IMR-90 (cell line): ENCODE results near the gene MOB3B. TPM values are rescaled to one million over a fixed set of nuclear protein-coding genes. Genes with fewer than 3 reads are reported as not detected.

Experiments used
- ATAC-seq: fragments of 200-7000 bp; cut with Tn5 transposase; 2 replicates; pipeline ENCODE4 v1.9.1; 2020; ENCODE audit warnings: low read depth, mild to moderate bottlenecking, moderate library complexity
- BruUV-seq: library from RNA; stranded (reverse); fragments of 400-500 nt; replicated peaks from 2 replicates; lab custom pipeline; 2021; lab: Mats Ljungman, UMichigan
- CTCF ChIA-PET: fragments of 300-600 bp; formaldehyde crosslinking; extraction: SDS; loops from one replicate; lab custom pipeline; 2021; ENCODE audit warnings: antibody characterized with exemption; lab: Yijun Ruan, JAX
- POLR2A ChIA-PET: fragments of 300-600 bp; sonication (Branson Sonifier 250); formaldehyde crosslinking; loops from one replicate; lab custom pipeline; 2022; ENCODE audit warnings: antibody characterized with exemption; ENCODE audit not compliant: unreplicated experiment; lab: Charles Lee
- DNase-seq: peaks from one replicate; pipeline ENCODE4 v3.0.0; 2013
- H2AFZ ChIP-seq: replicated peaks from 2 replicates; pipeline ENCODE3; 2013; ENCODE audit warnings: low read length, mild to moderate bottlenecking; ENCODE audit not compliant: poor library complexity
- H2AK5ac ChIP-seq: 2 replicates; pipeline ENCODE4 v1.6.1; 2013; ENCODE audit warnings: low read depth, low read length, inconsistent platforms
- H2AK9ac ChIP-seq: replicated peaks from 2 replicates; pipeline ENCODE3; 2013; ENCODE audit warnings: mild to moderate bottlenecking, low read depth, low read length, moderate library complexity; ENCODE audit not compliant: poor library complexity
- H2BK120ac ChIP-seq: 2 replicates; pipeline ENCODE4 v1.6.1; 2013; ENCODE audit warnings: low read depth, low read length, inconsistent platforms
- H2BK15ac ChIP-seq: 3 replicates; pipeline ENCODE4 v1.6.1; 2013; ENCODE audit warnings: low read depth, low read length, inconsistent platforms
- H2BK20ac ChIP-seq: 2 replicates; pipeline ENCODE4 v1.6.1; 2013; ENCODE audit warnings: low read depth, mild to moderate bottlenecking, inconsistent platforms, low read length, moderate library complexity
- H2BK5ac ChIP-seq: 2 replicates; pipeline ENCODE4 v1.6.1; 2013; ENCODE audit warnings: mild to moderate bottlenecking, low read depth, low read length, inconsistent platforms; ENCODE audit not compliant: poor library complexity, severe bottlenecking
- H3K14ac ChIP-seq: replicated peaks from 2 replicates; pipeline ENCODE4 v1.6.1; 2013; ENCODE audit warnings: low read depth, low read length, inconsistent platforms
- H3K18ac ChIP-seq: 2 replicates; pipeline ENCODE4 v1.6.1; 2013; ENCODE audit warnings: low read depth, low read length, control low read depth
- H3K23ac ChIP-seq: 2 replicates; pipeline ENCODE4 v1.6.1; 2013; ENCODE audit warnings: low read depth, low read length, inconsistent platforms
- H3K27ac ChIP-seq: 2 replicates; pipeline ENCODE4 v1.5.1; 2013; ENCODE audit warnings: mild to moderate bottlenecking, control low read depth, low read length; ENCODE audit not compliant: insufficient read depth
- H3K27me3 ChIP-seq: 2 replicates; pipeline ENCODE4 v1.6.1; 2013; ENCODE audit warnings: low read length; ENCODE audit not compliant: control insufficient read depth, insufficient read depth
- H3K36me3 ChIP-seq: 2 replicates; pipeline ENCODE4 v1.6.1; 2013; ENCODE audit warnings: low read length, mixed read lengths; ENCODE audit not compliant: control insufficient read depth, insufficient read depth
- H3K4ac ChIP-seq: 2 replicates; pipeline ENCODE4 v1.6.1; 2013; ENCODE audit warnings: low read depth, low read length, inconsistent platforms
- H3K4me1 ChIP-seq: 2 replicates; pipeline ENCODE4 v1.6.1; 2013; ENCODE audit warnings: low read length, mixed read lengths; ENCODE audit not compliant: control insufficient read depth, insufficient read depth
- H3K4me2 ChIP-seq: 2 replicates; pipeline ENCODE4 v1.6.1; 2013; ENCODE audit warnings: low read depth, mild to moderate bottlenecking, control low read depth, low read length, moderate library complexity
- H3K4me3 ChIP-seq: 2 replicates; pipeline ENCODE4 v1.5.1; 2013; ENCODE audit warnings: low read depth, mild to moderate bottlenecking, control low read depth, low read length, moderate library complexity; ENCODE audit not compliant: insufficient read depth
- H3K56ac ChIP-seq: 2 replicates; pipeline ENCODE4 v1.6.1; 2013; ENCODE audit warnings: low read length, inconsistent platforms; ENCODE audit not compliant: insufficient read depth; ENCODE audit errors: extremely low read depth
- H3K79me1 ChIP-seq, 2 experiments: 2 replicates each; pipeline ENCODE4 v1.6.1; 2013; ENCODE audit warnings: low read length in 2 of 2, inconsistent platforms in 1 of 2, low read depth in 1 of 2
- H3K9ac ChIP-seq: 2 replicates; pipeline ENCODE4 v1.6.1; 2013; ENCODE audit warnings: low read depth, low read length, control low read depth
- H3K9me1 ChIP-seq: 2 replicates; pipeline ENCODE4 v1.6.1; 2013; ENCODE audit warnings: low read length, inconsistent platforms; ENCODE audit not compliant: insufficient read depth
- H3K9me3 ChIP-seq: 2 replicates; pipeline ENCODE4 v1.6.1; 2013; ENCODE audit warnings: low read length; ENCODE audit not compliant: control insufficient read depth, insufficient read depth
- H4K20me1 ChIP-seq: 2 replicates; pipeline ENCODE4 v1.6.1; 2013; ENCODE audit warnings: low read length, inconsistent platforms; ENCODE audit not compliant: insufficient read depth
- H4K5ac ChIP-seq: 2 replicates; pipeline ENCODE4 v1.6.1; 2013; ENCODE audit warnings: mild to moderate bottlenecking, low read depth, low read length, control low read depth
- H4K8ac ChIP-seq, 2 experiments: 2 replicates each; pipeline ENCODE4 v1.6.1; 2013; ENCODE audit warnings: low read depth in 2 of 2, low read length in 2 of 2, control low read depth in 1 of 2, inconsistent platforms in 1 of 2
- H4K91ac ChIP-seq: 2 replicates; pipeline ENCODE4 v1.6.1; 2013; ENCODE audit warnings: low read depth, low read length, inconsistent platforms; ENCODE audit not compliant: insufficient read depth
- BHLHE40 ChIP-seq: fragments of 150-350 bp; IDR thresholded peaks from 2 replicates; pipeline ENCODE4 v1.6.1; 2016; ENCODE audit warnings: mild to moderate bottlenecking, low read depth, low read length
- CEBPB ChIP-seq: IDR thresholded peaks from 2 replicates; pipeline ENCODE4 v1.6.1; 2012; ENCODE audit warnings: low read depth, low read length, improper control_type of control experiment
- CHD1 ChIP-seq: IDR thresholded peaks from 2 replicates; pipeline ENCODE4 v1.6.1; 2012; ENCODE audit warnings: low read depth, low read length, improper control_type of control experiment
- CTCF ChIP-seq: conservative IDR thresholded peaks from 2 replicates; pipeline ENCODE4 v1.5.1; 2012; ENCODE audit warnings: mild to moderate bottlenecking, low read depth, low read length, improper control_type of control experiment
- MAZ ChIP-seq: IDR thresholded peaks from 2 replicates; pipeline ENCODE4 v1.6.1; 2012; ENCODE audit warnings: low read depth, mild to moderate bottlenecking, low read length, improper control_type of control experiment, moderate library complexity, borderline replicate concordance
- NFE2L2 ChIP-seq: fragments of 150-350 bp; IDR thresholded peaks from 2 replicates; pipeline ENCODE4 v1.6.1; 2016; ENCODE audit warnings: low read depth, mild to moderate bottlenecking, low read length
- POLR2A ChIP-seq: IDR thresholded peaks from 2 replicates; pipeline ENCODE4 v1.6.1; 2012; ENCODE audit warnings: mild to moderate bottlenecking, low read depth, low read length
- RCOR1 ChIP-seq: IDR thresholded peaks from 2 replicates; pipeline ENCODE4 v1.6.1; 2012; ENCODE audit warnings: mild to moderate bottlenecking, low read length, improper control_type of control experiment; ENCODE audit not compliant: insufficient replicate concordance
- RFX5 ChIP-seq: IDR thresholded peaks from 2 replicates; pipeline ENCODE4 v1.8.0; 2012; ENCODE audit warnings: low read depth, mild to moderate bottlenecking, low read length, moderate library complexity
- SMC3 ChIP-seq: fragments of 150-350 bp; IDR thresholded peaks from 2 replicates; pipeline ENCODE4 v1.6.1; 2016; ENCODE audit warnings: low read depth, mild to moderate bottlenecking, antibody characterized with exemption, low read length, moderate library complexity
- WGBS, 2 experiments: methylation state at CpG; one replicate each; pipeline versions ENCODE4 v1.1.5 to v1.1.7; 2013; ENCODE audit warnings: missing lambda C conversion rate in 2 of 2; ENCODE audit not compliant: insufficient read length in 1 of 2; ENCODE audit errors: extremely low coverage in 2 of 2; 5-methylcytosine and 5-hydroxymethylcytosine counted together
- dilution Hi-C: fragments of 300-500 bp; cut with HindIII; formaldehyde crosslinking; loops from one replicate; pipeline ENCODE4 v1.14.3; 2018; ENCODE audit warnings: low sequenced_read_pairs; ENCODE audit not compliant: unreplicated experiment
- in situ Hi-C: fragments of 300-500 bp; cut with MboI; formaldehyde crosslinking; loops from 3 replicates; pipeline ENCODE4 v1.14.3; 2019; ENCODE audit warnings: low sequenced_read_pairs, inconsistent platforms, mixed read lengths
- intact Hi-C: fragments of 100-400 bp; cut with micrococcal nuclease; formaldehyde crosslinking; loops from 2 replicates; pipeline ENCODE4 v1.10.0; 2022
- polyA plus RNA-seq, 3 experiments: library from polyadenylated mRNA; depleted of rRNA; stranded (reverse); fragments of >200 nt; gene quantifications; 2 replicates each; pipeline ENCODE4 v1.2.3, GENCODE V29; 2012; ENCODE audit warnings: low replicate concordance in 1 of 3
- total RNA-seq: library from RNA; depleted of rRNA; stranded (reverse); fragments of >200 nt; gene quantifications from 2 replicates; pipeline ENCODE4 v1.2.3, GENCODE V29; 2012
- TF ChIP-seq, protein P1 (sequence below): fragments of 150-350 bp; IDR thresholded peaks from 2 replicates; pipeline ENCODE4 v1.6.1; 2017; ENCODE audit warnings: mild to moderate bottlenecking, antibody characterized with exemption, low read length, low read depth
- TF ChIP-seq, protein P2 (sequence below): fragments of 150-350 bp; IDR thresholded peaks from 2 replicates; pipeline ENCODE4 v1.6.1; 2016; ENCODE audit warnings: low read depth, mild to moderate bottlenecking, low read length, moderate library complexity, borderline replicate concordance

Gene MOB3B
- total and polyA plus RNA-seq, 2 of the 4 experiments (the other 2 are of a cell fraction), result under 0.01 to 0.02 TPM

- no peak overlapping the region for H4K5ac ChIP-seq
- H2BK20ac ChIP-seq, result no peak overlapping the region
- no peak overlapping the region for H3K9ac ChIP-seq
- ATAC-seq, result no peak
- no peaks in the 10 kb centered on the region for H3K79me1 ChIP-seq
- H3K4me3 ChIP-seq, result no peak overlapping the region
- H2BK5ac ChIP-seq, result no peak overlapping the region
- no peaks in the 10 kb centered on the region for H3K27me3 ChIP-seq
- no peak overlapping the region for H3K4me2 ChIP-seq
- in situ Hi-C loops (no loop called here), dilution Hi-C loops (no loop called here), intact Hi-C loops (no loop called here)
- H2BK15ac ChIP-seq, result no peak overlapping the region
- H2BK120ac ChIP-seq, result no peak overlapping the region
- no peaks in the 10 kb centered on the region for H3K9me1 ChIP-seq
- no peak overlapping the region for H2AFZ ChIP-seq
- no peak overlapping the region for H3K18ac ChIP-seq
- TF ChIP-seq CEBPB (no peak), RCOR1 (no peak), CHD1 (no peak), MAZ (no peak), NFE2L2 (no peak), POLR2A (no peak), RFX5 (no peak), CTCF (no peak), BHLHE40 (no peak), SMC3 (no peak)
- TF ChIP-seq, protein P1, sequence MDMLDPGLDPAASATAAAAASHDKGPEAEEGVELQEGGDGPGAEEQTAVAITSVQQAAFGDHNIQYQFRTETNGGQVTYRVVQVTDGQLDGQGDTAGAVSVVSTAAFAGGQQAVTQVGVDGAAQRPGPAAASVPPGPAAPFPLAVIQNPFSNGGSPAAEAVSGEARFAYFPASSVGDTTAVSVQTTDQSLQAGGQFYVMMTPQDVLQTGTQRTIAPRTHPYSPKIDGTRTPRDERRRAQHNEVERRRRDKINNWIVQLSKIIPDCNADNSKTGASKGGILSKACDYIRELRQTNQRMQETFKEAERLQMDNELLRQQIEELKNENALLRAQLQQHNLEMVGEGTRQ, result no peak
- TF ChIP-seq, protein P2, sequence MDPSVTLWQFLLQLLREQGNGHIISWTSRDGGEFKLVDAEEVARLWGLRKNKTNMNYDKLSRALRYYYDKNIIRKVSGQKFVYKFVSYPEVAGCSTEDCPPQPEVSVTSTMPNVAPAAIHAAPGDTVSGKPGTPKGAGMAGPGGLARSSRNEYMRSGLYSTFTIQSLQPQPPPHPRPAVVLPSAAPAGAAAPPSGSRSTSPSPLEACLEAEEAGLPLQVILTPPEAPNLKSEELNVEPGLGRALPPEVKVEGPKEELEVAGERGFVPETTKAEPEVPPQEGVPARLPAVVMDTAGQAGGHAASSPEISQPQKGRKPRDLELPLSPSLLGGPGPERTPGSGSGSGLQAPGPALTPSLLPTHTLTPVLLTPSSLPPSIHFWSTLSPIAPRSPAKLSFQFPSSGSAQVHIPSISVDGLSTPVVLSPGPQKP, result no peak
- CTCF ChIA-PET, result no interaction called here
- WGBS, 2 experiments, result no CpG with 5 or more reads among the region's 1 CpG
- H3K27ac ChIP-seq, result no peak overlapping the region
- no peak overlapping the region for H4K91ac ChIP-seq
- no peak overlapping the region for H3K14ac ChIP-seq
- H3K56ac ChIP-seq, result no peak overlapping the region
- DNase-seq, result no peak
- no peak overlapping the region for H2AK9ac ChIP-seq
- H3K9me3 ChIP-seq, result no peaks in the 10 kb centered on the region
- H3K4ac ChIP-seq, result no peak overlapping the region
- H3K23ac ChIP-seq, result no peak overlapping the region
- POLR2A ChIA-PET, result no interaction called here
- no peaks in the 10 kb centered on the region for H4K20me1 ChIP-seq
- H3K4me1 ChIP-seq, result no peaks in the 10 kb centered on the region
- no TSS peak for BruUV-seq
- H4K8ac ChIP-seq, result no peak overlapping the region
- no peak overlapping the region for H2AK5ac ChIP-seq
- no peaks in the 10 kb centered on the region for H3K36me3 ChIP-seq
Observed at GRCh38 chr9:27478322-27478721, 51.3 kb downstream of the MOB3B start.
